ENCODE results near the gene SNX8.
A peak's percentile ranks its signal among the peaks of the same experiment; 100 is the strongest.

SNX8 gene

DNA sequence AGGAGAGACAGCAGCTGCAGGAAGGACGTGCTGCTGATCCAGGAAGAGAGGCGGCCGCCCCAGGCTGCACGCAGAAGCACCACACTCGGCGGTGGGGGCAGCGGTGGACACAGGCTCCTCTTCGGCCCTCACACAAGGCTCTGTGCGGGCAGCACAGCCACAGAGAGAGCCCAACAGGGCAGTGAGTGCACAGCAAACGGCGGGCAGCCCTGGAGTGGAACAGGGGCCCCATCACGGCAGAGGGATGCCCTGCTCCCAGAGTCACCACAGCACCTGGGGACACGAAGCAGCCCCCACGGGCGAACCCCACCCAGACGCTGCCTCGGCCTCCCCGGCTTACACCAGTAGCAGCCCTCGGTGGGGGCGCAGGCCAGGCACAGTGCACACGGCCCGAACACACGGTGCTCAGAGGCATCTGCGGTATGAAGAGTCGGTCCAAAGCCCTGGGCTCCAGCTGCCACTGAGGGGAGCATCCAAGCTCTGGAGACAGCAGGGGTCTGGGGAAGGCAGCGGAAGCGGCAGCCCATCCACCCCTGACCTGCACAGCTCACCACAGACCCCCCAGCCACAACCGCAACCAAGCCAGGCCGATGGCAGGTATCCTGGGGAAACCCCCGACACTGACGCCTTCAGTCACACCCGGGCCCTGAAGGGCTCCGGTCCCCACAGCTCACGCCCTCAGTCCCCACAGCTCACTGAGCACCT, 55.4 kb downstream of the SNX8 start:
- H3K9me3 ChIP-seq = no peaks in the 10 kb centered on the region
- peak overlapping the region; percentile 95 for H3K4me2 ChIP-seq
- no peaks in the 10 kb centered on the region for H3K27me3 ChIP-seq
- H3K36me3 ChIP-seq = peaks cover 55% of the 10 kb centered on the region
- H3K4me3 ChIP-seq = peak overlapping the region; percentile 46
- no peak for TF ChIP-seq Cebpa-rat (IDR thresholded peaks at IDR 0.05)
- peak overlapping the region; percentile 51 for H3K9ac ChIP-seq
- peaks cover 71% of the 10 kb centered on the region for H3K4me1 ChIP-seq
- peaks cover 31% of the 10 kb centered on the region for H4K20me1 ChIP-seq
- H3K27ac ChIP-seq = peak overlapping the region; percentile 66

DNA sequence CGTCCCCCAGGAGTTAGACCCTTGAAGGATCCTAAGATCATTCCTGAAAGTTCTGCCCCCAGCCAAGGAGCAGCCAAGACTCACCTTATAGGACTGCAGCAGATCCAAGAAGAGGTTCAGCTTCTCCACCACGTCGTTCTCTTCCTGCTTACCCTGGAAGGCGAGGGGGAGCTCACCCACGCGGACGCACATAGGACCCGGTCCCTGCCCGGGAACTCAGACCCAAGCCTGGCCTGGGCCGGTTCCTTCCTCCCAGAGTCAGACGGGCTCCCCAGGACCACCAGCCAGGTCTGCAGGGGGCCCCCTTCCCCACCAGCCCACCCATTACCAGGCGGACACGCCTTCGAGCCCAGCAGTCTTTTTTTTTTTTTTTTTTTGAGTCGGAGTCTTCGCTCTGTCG, 56.6 kb downstream of the SNX8 start:
- TF ChIP-seq Cebpa-rat (IDR thresholded peaks at IDR 0.05) = no peak
- H3K4me3 ChIP-seq = no peak overlapping the region
- H3K36me3 ChIP-seq = peaks cover 51% of the 10 kb centered on the region
- peaks cover 31% of the 10 kb centered on the region for H4K20me1 ChIP-seq
- H3K4me1 ChIP-seq = peaks cover 81% of the 10 kb centered on the region
- no peaks in the 10 kb centered on the region for H3K9me3 ChIP-seq
- peak overlapping the region; percentile 95 for H3K4me2 ChIP-seq
- peak overlapping the region; percentile 35; the same call in 1 of the 2 replicates for H3K27ac ChIP-seq
- no peak overlapping the region for H3K9ac ChIP-seq
- H3K27me3 ChIP-seq = no peaks in the 10 kb centered on the region

DNA sequence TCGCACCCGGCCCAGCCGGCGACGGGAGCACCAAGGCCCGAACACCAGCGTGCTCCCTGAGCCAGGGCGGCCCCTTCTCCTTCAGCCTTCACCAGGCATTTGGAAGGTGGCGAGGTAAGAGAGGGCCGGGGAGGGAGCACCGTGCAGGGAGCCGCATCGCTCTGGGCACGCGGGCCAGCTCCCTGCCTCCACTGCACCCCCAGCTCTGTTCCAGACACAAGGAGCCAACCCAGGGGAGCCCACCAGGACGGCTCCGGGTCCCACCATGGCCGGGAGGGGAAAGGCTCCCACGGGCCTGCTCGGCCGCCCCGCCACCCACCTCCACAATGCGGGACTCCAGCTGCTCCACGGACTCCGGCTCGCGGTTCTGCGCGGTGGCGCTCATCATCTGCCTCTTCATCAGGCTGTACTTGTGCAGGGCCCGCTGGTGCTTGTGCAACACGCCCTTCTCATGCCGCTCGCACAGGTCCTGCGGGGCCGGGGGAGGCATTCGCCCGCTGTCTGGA, 57.1 kb downstream of the SNX8 start:
- H3K9me3 ChIP-seq = no peaks in the 10 kb centered on the region
- H3K4me3 ChIP-seq = no peak overlapping the region
- peak overlapping the region; percentile 95 for H3K4me2 ChIP-seq
- peak overlapping the region; percentile 35; the same call in 1 of the 2 replicates for H3K27ac ChIP-seq
- peaks cover 49% of the 10 kb centered on the region for H3K36me3 ChIP-seq
- peaks cover 80% of the 10 kb centered on the region for H3K4me1 ChIP-seq
- TF ChIP-seq Cebpa-rat (IDR thresholded peaks at IDR 0.05) = no peak
- H4K20me1 ChIP-seq = peaks cover 33% of the 10 kb centered on the region
- no peaks in the 10 kb centered on the region for H3K27me3 ChIP-seq
- no peak overlapping the region for H3K9ac ChIP-seq

- H3K4me3 ChIP-seq = no peak overlapping the region
- H3K27ac ChIP-seq = no peak overlapping the region
- peaks cover 37% of the 10 kb centered on the region for H4K20me1 ChIP-seq
- no peaks in the 10 kb centered on the region for H3K27me3 ChIP-seq
- H3K9me3 ChIP-seq = no peaks in the 10 kb centered on the region
- TF ChIP-seq Cebpa-rat (IDR thresholded peaks at IDR 0.05) = no peak
- no peak overlapping the region for H3K9ac ChIP-seq
- peak overlapping the region; percentile 95; the same call in 1 of the 2 replicates for H3K4me2 ChIP-seq
- H3K4me1 ChIP-seq = peaks cover 80% of the 10 kb centered on the region
- H3K36me3 ChIP-seq = peaks cover 55% of the 10 kb centered on the region
Observed at GRCh38 chr7:2256306-2257045, 57.8 kb downstream of the SNX8 start.

GRCh38 chr7:2255145-2256139, 58.8 kb downstream of the SNX8 start:
- H4K20me1 ChIP-seq = peaks cover 37% of the 10 kb centered on the region
- no peak overlapping the region for H3K4me3 ChIP-seq
- TF ChIP-seq Cebpa-rat (IDR thresholded peaks at IDR 0.05) = no peak
- H3K9ac ChIP-seq = no peak overlapping the region
- peaks cover 64% of the 10 kb centered on the region for H3K36me3 ChIP-seq
- H3K4me2 ChIP-seq = no peak overlapping the region
- H3K9me3 ChIP-seq = no peaks in the 10 kb centered on the region
- no peaks in the 10 kb centered on the region for H3K27me3 ChIP-seq
- no peak overlapping the region for H3K27ac ChIP-seq
- H3K4me1 ChIP-seq = peaks cover 80% of the 10 kb centered on the region

DNA sequence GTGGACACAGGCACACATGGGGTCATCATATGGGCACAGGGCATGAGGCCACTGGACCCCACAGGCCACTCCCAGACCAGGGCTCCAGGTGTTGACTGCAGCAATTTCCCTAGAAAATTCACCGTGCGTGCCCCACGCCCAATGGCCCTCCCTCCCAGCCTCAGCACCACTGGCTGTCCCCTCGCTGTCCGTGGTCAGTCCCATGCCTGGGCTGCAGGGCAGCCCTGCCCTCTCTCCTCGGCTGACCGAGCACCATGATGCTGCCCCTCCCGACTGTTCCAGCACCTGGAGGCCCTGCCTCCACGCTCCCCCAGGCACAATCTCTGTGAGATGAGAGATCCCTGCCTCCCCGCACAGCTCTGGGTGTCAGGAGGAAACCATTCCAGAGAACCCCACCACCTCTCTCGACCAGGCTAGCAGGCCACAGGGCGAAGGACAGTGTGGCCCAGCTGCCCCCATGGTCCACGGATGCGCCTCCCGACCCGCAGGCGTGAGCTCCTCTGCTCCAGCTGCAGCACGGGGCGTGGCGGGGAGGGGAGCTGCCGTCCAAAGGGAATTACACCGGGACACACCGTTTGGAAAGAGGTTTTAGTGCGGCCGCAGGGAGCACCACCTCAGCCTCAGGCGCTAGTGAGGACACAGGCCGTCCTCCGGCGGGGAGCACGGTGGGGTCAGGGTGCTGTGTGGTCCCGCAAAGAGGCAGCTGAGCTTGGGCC, 59.7 kb downstream of the SNX8 start:
- Histone ChIP-seq H3K9me3 (no peaks in the 10 kb centered on the region), H3K27ac (no peak overlapping the region), H3K36me3 (peaks cover 71% of the 10 kb centered on the region), H4K20me1 (peaks cover 34% of the 10 kb centered on the region), H3K4me2 (no peak overlapping the region), H3K4me1 (peaks cover 80% of the 10 kb centered on the region), H3K27me3 (no peaks in the 10 kb centered on the region), H3K4me3 (no peak overlapping the region), H3K9ac (no peak overlapping the region)
- no peak for TF ChIP-seq Cebpa-rat (IDR thresholded peaks at IDR 0.05)

DNA sequence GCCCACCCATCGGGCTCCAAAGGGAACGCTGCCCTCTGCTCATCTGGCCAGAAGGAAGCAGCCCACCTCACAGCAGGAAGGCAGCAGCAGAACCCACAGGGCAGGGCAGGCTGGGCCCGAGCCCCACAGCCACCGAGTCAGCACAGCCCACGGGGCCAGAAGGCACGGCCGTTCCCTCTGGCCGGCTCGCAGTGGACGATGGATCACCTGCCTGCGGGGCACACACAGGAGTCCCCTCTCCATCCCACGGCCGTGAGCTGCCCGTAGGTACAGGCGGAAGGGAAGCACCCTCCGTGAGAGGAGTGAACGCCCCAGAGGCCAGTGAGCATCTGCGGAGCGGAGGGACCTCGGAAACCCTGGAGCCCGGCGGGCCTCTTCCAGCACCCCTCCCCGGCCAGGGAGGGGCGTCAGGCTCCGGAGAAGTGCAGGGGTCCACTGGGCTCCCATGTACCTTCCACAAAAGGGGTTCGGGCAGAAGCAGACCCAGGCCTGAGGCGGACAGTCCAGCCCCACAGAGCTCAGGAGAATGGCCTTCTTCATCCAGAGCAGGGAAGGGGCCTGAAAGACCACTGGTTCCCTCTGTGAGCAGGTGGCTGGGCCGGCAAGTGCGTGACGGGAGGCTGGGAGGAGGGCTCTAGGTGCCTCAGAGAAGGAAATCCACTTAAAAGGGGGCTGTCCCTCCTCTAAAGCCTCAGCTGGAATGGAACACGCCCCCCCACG, 60.6 kb downstream of the SNX8 start:
- Histone ChIP-seq H3K9ac (no peak overlapping the region), H3K4me1 (peaks cover 80% of the 10 kb centered on the region), H3K36me3 (peaks cover 72% of the 10 kb centered on the region), H3K9me3 (no peaks in the 10 kb centered on the region), H3K4me3 (no peak overlapping the region), H3K27me3 (no peaks in the 10 kb centered on the region), H3K27ac (peak overlapping the region; percentile 44), H4K20me1 (peaks cover 30% of the 10 kb centered on the region), H3K4me2 (peak overlapping the region; percentile 32)
- TF ChIP-seq Cebpa-rat (IDR thresholded peaks at IDR 0.05) = no peak

GRCh38 chr7:2253021-2253420, 61.2 kb downstream of the SNX8 start:
- Histone ChIP-seq H3K4me3 (no peak overlapping the region), H3K4me2 (peak overlapping the region; percentile 32), H4K20me1 (peaks cover 25% of the 10 kb centered on the region), H3K4me1 (peaks cover 80% of the 10 kb centered on the region), H3K36me3 (peaks cover 72% of the 10 kb centered on the region), H3K9me3 (no peaks in the 10 kb centered on the region), H3K27ac (peak overlapping the region; percentile 44), H3K9ac (no peak overlapping the region), H3K27me3 (no peaks in the 10 kb centered on the region)
- TF ChIP-seq Cebpa-rat (IDR thresholded peaks at IDR 0.05) = no peak
